Neural cell (in vitro differentiated cells): ENCODE measurements around the gene COX11. TPM values are rescaled to one million over a fixed set of nuclear protein-coding genes. Genes with fewer than 3 reads are reported as not detected.

Source experiments
- H2AFZ ChIP-seq: fragments of 200-600, 300-800 bp; sonication (generic), shearing (Covaris generic); 2 replicates; pipeline ENCODE4 v1.6.0; 2014; ENCODE audit warnings: low read depth, mild to moderate bottlenecking, antibody characterized with exemption, low read length, moderate library complexity
- H3F3A ChIP-seq: fragments of 200-600 bp; shearing (Covaris generic); 2 replicates; pipeline ENCODE4 v1.6.1; 2016; ENCODE audit warnings: mild to moderate bottlenecking, moderate library complexity, mixed read lengths, antibody characterized with exemption, low read length; ENCODE audit not compliant: insufficient read depth, poor library complexity, severe bottlenecking
- H3K27ac ChIP-seq: fragments of 200-600, 300-800 bp; sonication (generic), shearing (Covaris generic); 2 replicates; pipeline ENCODE4 v1.5.1; 2014; ENCODE audit warnings: mild to moderate bottlenecking, low read length, moderate library complexity
- H3K27me3 ChIP-seq: fragments of 300-800, 200-600 bp; sonication (generic), shearing (Covaris generic); 2 replicates; pipeline ENCODE4 v1.6.0; 2014; ENCODE audit warnings: mild to moderate bottlenecking, low read depth, low read length, moderate library complexity; ENCODE audit not compliant: insufficient read depth
- H3K36me3 ChIP-seq: fragments of 300-800, 200-600 bp; sonication (generic), shearing (Covaris generic); 2 replicates; pipeline ENCODE4 v1.5.1; 2014; ENCODE audit warnings: mild to moderate bottlenecking, antibody characterized with exemption, low read length, moderate library complexity; ENCODE audit not compliant: insufficient read depth
- H3K4me2 ChIP-seq: fragments of 300-800, 200-600 bp; sonication (generic), shearing (Covaris generic); 2 replicates; pipeline ENCODE4 v1.6.0; 2014; ENCODE audit warnings: mild to moderate bottlenecking, low read length
- H3K4me3 ChIP-seq: fragments of 300-800, 200-600 bp; sonication (generic), shearing (Covaris generic); 2 replicates; pipeline ENCODE4 v1.5.1; 2014; ENCODE audit warnings: mild to moderate bottlenecking, low read length, moderate library complexity
- H3K79me2 ChIP-seq: fragments of 200-600 bp; shearing (Covaris generic); replicated peaks from 2 replicates; pipeline ENCODE4 v1.6.0; 2014; ENCODE audit warnings: mild to moderate bottlenecking, low read length, moderate library complexity; ENCODE audit not compliant: insufficient read depth
- H3K9ac ChIP-seq: fragments of 300-800, 200-600 bp; sonication (generic), shearing (Covaris generic); 2 replicates; pipeline ENCODE4 v1.6.1; 2016; ENCODE audit warnings: mild to moderate bottlenecking, low read length, mixed read lengths
- H3K9me2 ChIP-seq: fragments of 200-600 bp; shearing (Covaris generic); 2 replicates; pipeline ENCODE4 v1.6.1; 2016; ENCODE audit warnings: mild to moderate bottlenecking, low read length, mixed read lengths; ENCODE audit not compliant: insufficient read depth
- H3K9me3 ChIP-seq: fragments of 200-600, 300-800 bp; sonication (generic), shearing (Covaris generic); 2 replicates; pipeline ENCODE4 v1.6.1; 2016; ENCODE audit warnings: mild to moderate bottlenecking, mixed run types, low read length, moderate library complexity, mixed read lengths
- H4K20me1 ChIP-seq: fragments of 200-600 bp; shearing (Covaris generic); 2 replicates; pipeline ENCODE4 v1.6.1; 2016; ENCODE audit warnings: mild to moderate bottlenecking, mixed run types; ENCODE audit not compliant: insufficient read depth
- EP300 ChIP-seq: fragments of 450-650 bp; conservative IDR thresholded peaks from 2 replicates; pipeline ENCODE4 v1.6.1; 2014; ENCODE audit warnings: antibody characterized with exemption, mild to moderate bottlenecking, moderate library complexity; ENCODE audit not compliant: poor library complexity, severe bottlenecking
- EZH2 ChIP-seq: fragments of 200-600, 300-800 bp; shearing (Covaris generic), sonication (generic); IDR thresholded peaks from 2 replicates; pipeline ENCODE4 v1.6.1; 2014; ENCODE audit warnings: antibody characterized with exemption, low read length, borderline replicate concordance, mild to moderate bottlenecking; ENCODE audit not compliant: insufficient read depth, poor library complexity, severe bottlenecking
- MXI1 ChIP-seq: fragments of 450-650 bp; conservative IDR thresholded peaks from 2 replicates; pipeline ENCODE4 v1.6.1; 2014; ENCODE audit warnings: antibody characterized with exemption, mild to moderate bottlenecking; ENCODE audit not compliant: poor library complexity, severe bottlenecking
- POLR2AphosphoS5 ChIP-seq: IDR thresholded peaks from 2 replicates; pipeline ENCODE4 v1.6.1; 2012
- RAD21 ChIP-seq: fragments of 450-650 bp; conservative IDR thresholded peaks from 2 replicates; pipeline ENCODE4 v1.6.1; 2014; ENCODE audit warnings: antibody characterized with exemption, mild to moderate bottlenecking, moderate library complexity
- SMC3 ChIP-seq: fragments of 450-650 bp; conservative IDR thresholded peaks from 2 replicates; pipeline ENCODE4 v1.6.1; 2014; ENCODE audit warnings: antibody characterized with exemption, mild to moderate bottlenecking, moderate library complexity; ENCODE audit not compliant: poor library complexity
- TAF1 ChIP-seq: IDR thresholded peaks from 2 replicates; pipeline ENCODE4 v1.6.1; 2012; ENCODE audit warnings: low read depth
- polyA plus RNA-seq: library from polyadenylated mRNA; depleted of rRNA; stranded (reverse); fragments of >200 nt; gene quantifications from 2 replicates; pipeline ENCODE4 v1.2.3, GENCODE V29; 2014
- TF ChIP-seq, protein P1 (sequence below): fragments of 450-650 bp; IDR thresholded peaks from 2 replicates; pipeline ENCODE4 v1.5.1; 2014; ENCODE audit warnings: antibody characterized with exemption, mild to moderate bottlenecking, moderate library complexity; ENCODE audit not compliant: poor library complexity, severe bottlenecking
- TF ChIP-seq, protein P2 (sequence below): IDR thresholded peaks from 2 replicates; pipeline ENCODE4 v1.6.1; 2012; ENCODE audit warnings: borderline replicate concordance

The COX11 gene
- polyA plus RNA-seq, 1 donor from 2014 or later, result 155 TPM

DNA sequence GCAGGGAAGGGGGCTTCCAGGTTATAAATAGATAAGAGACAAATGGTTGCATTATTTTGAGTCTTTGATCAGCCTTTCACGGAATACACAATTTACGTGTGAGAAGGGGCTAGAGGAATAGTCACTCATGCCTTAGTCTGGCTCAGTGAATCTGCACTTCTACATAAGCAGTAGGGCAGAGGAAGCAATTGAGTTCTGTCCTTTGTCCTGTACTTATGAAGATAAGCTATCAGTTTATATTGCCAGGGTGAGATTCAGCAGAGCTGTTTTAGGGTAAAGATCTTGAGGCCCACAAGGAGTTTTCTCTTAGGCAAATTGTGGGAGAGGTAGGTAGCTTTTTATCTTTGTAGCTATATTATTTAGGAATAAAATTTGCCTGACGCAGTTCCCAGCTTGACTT is 34.5 kb downstream of the COX11 start:
- TF ChIP-seq EP300 (no peak), RAD21 (no peak), EZH2 (no peak)
- TF ChIP-seq, protein P1, sequence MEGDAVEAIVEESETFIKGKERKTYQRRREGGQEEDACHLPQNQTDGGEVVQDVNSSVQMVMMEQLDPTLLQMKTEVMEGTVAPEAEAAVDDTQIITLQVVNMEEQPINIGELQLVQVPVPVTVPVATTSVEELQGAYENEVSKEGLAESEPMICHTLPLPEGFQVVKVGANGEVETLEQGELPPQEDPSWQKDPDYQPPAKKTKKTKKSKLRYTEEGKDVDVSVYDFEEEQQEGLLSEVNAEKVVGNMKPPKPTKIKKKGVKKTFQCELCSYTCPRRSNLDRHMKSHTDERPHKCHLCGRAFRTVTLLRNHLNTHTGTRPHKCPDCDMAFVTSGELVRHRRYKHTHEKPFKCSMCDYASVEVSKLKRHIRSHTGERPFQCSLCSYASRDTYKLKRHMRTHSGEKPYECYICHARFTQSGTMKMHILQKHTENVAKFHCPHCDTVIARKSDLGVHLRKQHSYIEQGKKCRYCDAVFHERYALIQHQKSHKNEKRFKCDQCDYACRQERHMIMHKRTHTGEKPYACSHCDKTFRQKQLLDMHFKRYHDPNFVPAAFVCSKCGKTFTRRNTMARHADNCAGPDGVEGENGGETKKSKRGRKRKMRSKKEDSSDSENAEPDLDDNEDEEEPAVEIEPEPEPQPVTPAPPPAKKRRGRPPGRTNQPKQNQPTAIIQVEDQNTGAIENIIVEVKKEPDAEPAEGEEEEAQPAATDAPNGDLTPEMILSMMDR, result no peak
- H3K36me3 ChIP-seq, result no peaks in the 10 kb centered on the region

GRCh38 chr17:54932711-54933110 is 35.7 kb downstream of the COX11 start:
- Histone ChIP-seq H3K4me3 (no peak overlapping the region), H3K79me2 (no peaks in the 10 kb centered on the region), H3K27ac (no peak overlapping the region), H4K20me1 (no peaks in the 10 kb centered on the region), H3K27me3 (no peaks in the 10 kb centered on the region), H3K9me3 (no peaks in the 10 kb centered on the region), H3K36me3 (no peaks in the 10 kb centered on the region), H3F3A (no peaks in the 10 kb centered on the region), H3K9ac (no peak overlapping the region), H3K9me2 (no peaks in the 10 kb centered on the region), H3K4me2 (no peak overlapping the region), H2AFZ (no peak overlapping the region)
- TF ChIP-seq, protein P1, result no peak
- TF ChIP-seq MXI1, result no peak
- TF ChIP-seq, protein P2, sequence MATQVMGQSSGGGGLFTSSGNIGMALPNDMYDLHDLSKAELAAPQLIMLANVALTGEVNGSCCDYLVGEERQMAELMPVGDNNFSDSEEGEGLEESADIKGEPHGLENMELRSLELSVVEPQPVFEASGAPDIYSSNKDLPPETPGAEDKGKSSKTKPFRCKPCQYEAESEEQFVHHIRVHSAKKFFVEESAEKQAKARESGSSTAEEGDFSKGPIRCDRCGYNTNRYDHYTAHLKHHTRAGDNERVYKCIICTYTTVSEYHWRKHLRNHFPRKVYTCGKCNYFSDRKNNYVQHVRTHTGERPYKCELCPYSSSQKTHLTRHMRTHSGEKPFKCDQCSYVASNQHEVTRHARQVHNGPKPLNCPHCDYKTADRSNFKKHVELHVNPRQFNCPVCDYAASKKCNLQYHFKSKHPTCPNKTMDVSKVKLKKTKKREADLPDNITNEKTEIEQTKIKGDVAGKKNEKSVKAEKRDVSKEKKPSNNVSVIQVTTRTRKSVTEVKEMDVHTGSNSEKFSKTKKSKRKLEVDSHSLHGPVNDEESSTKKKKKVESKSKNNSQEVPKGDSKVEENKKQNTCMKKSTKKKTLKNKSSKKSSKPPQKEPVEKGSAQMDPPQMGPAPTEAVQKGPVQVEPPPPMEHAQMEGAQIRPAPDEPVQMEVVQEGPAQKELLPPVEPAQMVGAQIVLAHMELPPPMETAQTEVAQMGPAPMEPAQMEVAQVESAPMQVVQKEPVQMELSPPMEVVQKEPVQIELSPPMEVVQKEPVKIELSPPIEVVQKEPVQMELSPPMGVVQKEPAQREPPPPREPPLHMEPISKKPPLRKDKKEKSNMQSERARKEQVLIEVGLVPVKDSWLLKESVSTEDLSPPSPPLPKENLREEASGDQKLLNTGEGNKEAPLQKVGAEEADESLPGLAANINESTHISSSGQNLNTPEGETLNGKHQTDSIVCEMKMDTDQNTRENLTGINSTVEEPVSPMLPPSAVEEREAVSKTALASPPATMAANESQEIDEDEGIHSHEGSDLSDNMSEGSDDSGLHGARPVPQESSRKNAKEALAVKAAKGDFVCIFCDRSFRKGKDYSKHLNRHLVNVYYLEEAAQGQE, result no peak
- no peak for TF ChIP-seq RAD21
- TF ChIP-seq EP300, result no peak
- TF ChIP-seq POLR2AphosphoS5, result no peak
- TF ChIP-seq TAF1, result no peak
- TF ChIP-seq EZH2, result no peak
- no peak for TF ChIP-seq SMC3

More for the DNA sequence above, 34.5 kb downstream of the COX11 start:
- no peak overlapping the region for H3K4me2 ChIP-seq
- no peak overlapping the region for H3K9ac ChIP-seq
- H4K20me1 ChIP-seq, result no peaks in the 10 kb centered on the region
- no peaks in the 10 kb centered on the region for H3K79me2 ChIP-seq
- no peaks in the 10 kb centered on the region for H3K27me3 ChIP-seq
- H3K27ac ChIP-seq, result no peak overlapping the region
- no peaks in the 10 kb centered on the region for H3K9me2 ChIP-seq
- no peak overlapping the region for H2AFZ ChIP-seq
- H3F3A ChIP-seq, result no peaks in the 10 kb centered on the region
- H3K9me3 ChIP-seq, result no peaks in the 10 kb centered on the region
- no peak overlapping the region for H3K4me3 ChIP-seq
